Pons (tissue), 1 donor: ENCODE results near the gene MAP10.

Source experiments
- DNase-seq: peaks from one replicate; pipeline ENCODE4 v3.0.0-alpha.2; 2016; ENCODE audit warnings: low spot score

MAP10 gene

DNA sequence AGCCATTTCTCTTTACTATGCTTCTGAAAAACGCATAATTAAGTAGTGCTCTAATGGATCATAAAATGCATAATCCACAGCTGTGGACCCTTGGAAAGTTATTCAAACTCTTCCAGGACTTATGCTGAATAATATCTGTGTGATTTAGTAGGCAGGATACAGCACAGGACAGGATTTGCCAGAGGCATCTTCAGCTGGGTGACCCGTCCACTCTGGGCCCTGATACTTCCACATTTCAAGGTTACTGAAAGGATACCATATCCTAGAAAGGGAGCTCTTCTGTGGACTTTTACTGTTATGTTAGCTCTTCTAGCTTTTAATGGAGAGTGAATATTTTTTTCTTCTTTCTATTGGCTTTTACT is 49.6 kb downstream of the MAP10 start:
- no peak for DNase-seq

DNA sequence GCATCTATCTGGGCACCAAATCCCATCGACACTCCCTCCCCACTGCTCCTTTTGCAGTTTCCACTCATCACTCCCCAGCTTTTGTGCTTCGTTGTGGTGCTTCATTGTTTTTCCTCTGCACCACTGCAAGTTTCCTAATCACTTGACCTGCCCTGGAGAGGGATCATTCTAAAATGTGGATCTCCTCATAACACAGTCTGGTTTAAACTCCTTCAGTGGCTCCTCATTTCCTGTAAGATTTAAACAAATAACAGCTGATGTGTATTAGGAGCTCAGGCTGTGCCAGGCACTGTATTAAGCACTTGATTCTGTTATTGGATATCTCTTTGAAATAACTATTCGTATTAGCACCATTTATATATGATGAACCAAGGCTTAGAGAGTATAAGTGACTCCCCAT is 51.3 kb downstream of the MAP10 start:
- no peak for DNase-seq
